ENCODE data around the gene SLC8A1.
A peak's percentile ranks its signal among the peaks of the same experiment; 100 is the strongest.

The SLC8A1 gene

GRCh38 chr2:40244251-40244650, 207.6 kb downstream of the SLC8A1 start:
- Histone ChIP-seq H3K4me3 (no peak overlapping the region), H3K9ac (ENCODE audit: insufficient read length) (no peak overlapping the region), H3K27ac (no peak overlapping the region), H3K9me3 (ENCODE audit: low read depth, low read length) (no peaks in the 10 kb centered on the region), H3K36me3 (ENCODE audit: insufficient read depth, low read length) (no peaks in the 10 kb centered on the region)
- no peak for TF ChIP-seq EZH2 (IDR thresholded peaks at IDR 0.05)
- no peak for TF ChIP-seq FOXP2 (optimal IDR thresholded peaks at IDR 0.05; ENCODE audit: control extremely low read depth, extremely low read length, insufficient read depth)
- no peak for TF ChIP-seq POLR2AphosphoS5 (IDR thresholded peaks at IDR 0.05; ENCODE audit: borderline replicate concordance, low read depth, low read length)
- DNase-seq (ENCODE audit: low read depth, low spot score): no peak

GRCh38 chr2:40243581-40244187, 208.2 kb downstream of the SLC8A1 start:
- TF ChIP-seq FOXP2 (optimal IDR thresholded peaks at IDR 0.05; ENCODE audit: control extremely low read depth, extremely low read length, insufficient read depth): no peak
- H3K27ac ChIP-seq: no peak overlapping the region

GRCh38 chr2:40242315-40242714, 209.6 kb downstream of the SLC8A1 start:
- TF ChIP-seq FOXP2 (optimal IDR thresholded peaks at IDR 0.05; ENCODE audit: control extremely low read depth, extremely low read length, insufficient read depth): no peak
- TF ChIP-seq EZH2 (IDR thresholded peaks at IDR 0.05): no peak
- no peak for TF ChIP-seq POLR2AphosphoS5 (IDR thresholded peaks at IDR 0.05; ENCODE audit: borderline replicate concordance, low read depth, low read length)
- Histone ChIP-seq H3K9me3 (ENCODE audit: low read depth, low read length) (no peaks in the 10 kb centered on the region), H3K36me3 (ENCODE audit: insufficient read depth, low read length) (no peaks in the 10 kb centered on the region), H3K9ac (ENCODE audit: insufficient read length) (no peak overlapping the region), H3K27ac (no peak overlapping the region), H3K4me3 (no peak overlapping the region)
- DNase-seq (ENCODE audit: low read depth, low spot score): no peak

More at GRCh38 chr2:40243581-40244187, 208.2 kb downstream of the SLC8A1 start:
- H3K9ac ChIP-seq (ENCODE audit: insufficient read length): no peak overlapping the region
- H3K36me3 ChIP-seq (ENCODE audit: insufficient read depth, low read length): no peaks in the 10 kb centered on the region
- H3K4me3 ChIP-seq: no peak overlapping the region
- DNase-seq (ENCODE audit: low read depth, low spot score): no peak
- H3K9me3 ChIP-seq (ENCODE audit: low read depth, low read length): no peaks in the 10 kb centered on the region

GRCh38 chr2:40240070-40240469, 211.8 kb downstream of the SLC8A1 start:
- Histone ChIP-seq H3K27ac (no peak overlapping the region), H3K36me3 (ENCODE audit: insufficient read depth, low read length) (no peaks in the 10 kb centered on the region), H3K9ac (ENCODE audit: insufficient read length) (no peak overlapping the region), H3K4me3 (peak overlapping the region; percentile 35), H3K9me3 (ENCODE audit: low read depth, low read length) (no peaks in the 10 kb centered on the region)
- no peak for DNase-seq (ENCODE audit: low read depth, low spot score)
- TF ChIP-seq FOXP2 (optimal IDR thresholded peaks at IDR 0.05; ENCODE audit: control extremely low read depth, extremely low read length, insufficient read depth): no peak

- Histone ChIP-seq H3K27ac (no peak overlapping the region), H3K9ac (ENCODE audit: insufficient read length) (no peak overlapping the region), H3K4me3 (no peak overlapping the region), H3K9me3 (ENCODE audit: low read depth, low read length) (no peaks in the 10 kb centered on the region), H3K36me3 (ENCODE audit: insufficient read depth, low read length) (no peaks in the 10 kb centered on the region)
- no peak for TF ChIP-seq POLR2AphosphoS5 (IDR thresholded peaks at IDR 0.05; ENCODE audit: borderline replicate concordance, low read depth, low read length)
- no peak for TF ChIP-seq FOXP2 (optimal IDR thresholded peaks at IDR 0.05; ENCODE audit: control extremely low read depth, extremely low read length, insufficient read depth)
- no peak for TF ChIP-seq EZH2 (IDR thresholded peaks at IDR 0.05)
- DNase-seq (ENCODE audit: low read depth, low spot score): no peak
These were observed 221.0 kb downstream of the SLC8A1 start for GRCh38 chr2:40230707-40231432.

- DNase-seq (ENCODE audit: low read depth, low spot score): no peak
- no peak overlapping the region for H3K9ac ChIP-seq (ENCODE audit: insufficient read length)
- H3K36me3 ChIP-seq (ENCODE audit: insufficient read depth, low read length): no peaks in the 10 kb centered on the region
- TF ChIP-seq POLR2AphosphoS5 (IDR thresholded peaks at IDR 0.05; ENCODE audit: borderline replicate concordance, low read depth, low read length) (no peak), FOXP2 (optimal IDR thresholded peaks at IDR 0.05; ENCODE audit: control extremely low read depth, extremely low read length, insufficient read depth) (no peak), EZH2 (IDR thresholded peaks at IDR 0.05) (no peak)
- no peak overlapping the region for H3K27ac ChIP-seq
- no peak overlapping the region for H3K4me3 ChIP-seq
- no peaks in the 10 kb centered on the region for H3K9me3 ChIP-seq (ENCODE audit: low read depth, low read length)
These were observed 221.7 kb downstream of the SLC8A1 start for GRCh38 chr2:40230186-40230585.

GRCh38 chr2:40228310-40228709, 223.6 kb downstream of the SLC8A1 start:
- TF ChIP-seq FOXP2 (optimal IDR thresholded peaks at IDR 0.05; ENCODE audit: control extremely low read depth, extremely low read length, insufficient read depth): no peak
- TF ChIP-seq EZH2 (IDR thresholded peaks at IDR 0.05): no peak
- no peak for TF ChIP-seq POLR2AphosphoS5 (IDR thresholded peaks at IDR 0.05; ENCODE audit: borderline replicate concordance, low read depth, low read length)
- no peak overlapping the region for H3K9ac ChIP-seq (ENCODE audit: insufficient read length)
- no peaks in the 10 kb centered on the region for H3K9me3 ChIP-seq (ENCODE audit: low read depth, low read length)
- H3K27ac ChIP-seq: no peak overlapping the region
- H3K4me3 ChIP-seq: no peak overlapping the region
- DNase-seq (ENCODE audit: low read depth, low spot score): no peak
- no peaks in the 10 kb centered on the region for H3K36me3 ChIP-seq (ENCODE audit: insufficient read depth, low read length)

- DNase-seq (ENCODE audit: low read depth, low spot score): no peak
- H3K4me3 ChIP-seq: no peak overlapping the region
- TF ChIP-seq POLR2AphosphoS5 (IDR thresholded peaks at IDR 0.05; ENCODE audit: borderline replicate concordance, low read depth, low read length): no peak
- no peak for TF ChIP-seq FOXP2 (optimal IDR thresholded peaks at IDR 0.05; ENCODE audit: control extremely low read depth, extremely low read length, insufficient read depth)
- no peak for TF ChIP-seq EZH2 (IDR thresholded peaks at IDR 0.05)
These were observed 224.7 kb downstream of the SLC8A1 start for GRCh38 chr2:40227210-40227609.

GRCh38 chr2:40226637-40227036, 225.3 kb downstream of the SLC8A1 start:
- Histone ChIP-seq H3K9ac (ENCODE audit: insufficient read length) (no peak overlapping the region), H3K9me3 (ENCODE audit: low read depth, low read length) (no peaks in the 10 kb centered on the region), H3K4me3 (no peak overlapping the region), H3K36me3 (ENCODE audit: insufficient read depth, low read length) (no peaks in the 10 kb centered on the region), H3K27ac (no peak overlapping the region)
- TF ChIP-seq EZH2 (IDR thresholded peaks at IDR 0.05): no peak
- no peak for TF ChIP-seq FOXP2 (optimal IDR thresholded peaks at IDR 0.05; ENCODE audit: control extremely low read depth, extremely low read length, insufficient read depth)
- no peak for TF ChIP-seq POLR2AphosphoS5 (IDR thresholded peaks at IDR 0.05; ENCODE audit: borderline replicate concordance, low read depth, low read length)
- no peak for DNase-seq (ENCODE audit: low read depth, low spot score)

More at GRCh38 chr2:40227210-40227609, 224.7 kb downstream of the SLC8A1 start:
- Histone ChIP-seq H3K27ac (no peak overlapping the region), H3K9me3 (ENCODE audit: low read depth, low read length) (no peaks in the 10 kb centered on the region), H3K9ac (ENCODE audit: insufficient read length) (no peak overlapping the region), H3K36me3 (ENCODE audit: insufficient read depth, low read length) (no peaks in the 10 kb centered on the region)
